ENCODE results near the gene KIF16B.

Gene KIF16B

DNA sequence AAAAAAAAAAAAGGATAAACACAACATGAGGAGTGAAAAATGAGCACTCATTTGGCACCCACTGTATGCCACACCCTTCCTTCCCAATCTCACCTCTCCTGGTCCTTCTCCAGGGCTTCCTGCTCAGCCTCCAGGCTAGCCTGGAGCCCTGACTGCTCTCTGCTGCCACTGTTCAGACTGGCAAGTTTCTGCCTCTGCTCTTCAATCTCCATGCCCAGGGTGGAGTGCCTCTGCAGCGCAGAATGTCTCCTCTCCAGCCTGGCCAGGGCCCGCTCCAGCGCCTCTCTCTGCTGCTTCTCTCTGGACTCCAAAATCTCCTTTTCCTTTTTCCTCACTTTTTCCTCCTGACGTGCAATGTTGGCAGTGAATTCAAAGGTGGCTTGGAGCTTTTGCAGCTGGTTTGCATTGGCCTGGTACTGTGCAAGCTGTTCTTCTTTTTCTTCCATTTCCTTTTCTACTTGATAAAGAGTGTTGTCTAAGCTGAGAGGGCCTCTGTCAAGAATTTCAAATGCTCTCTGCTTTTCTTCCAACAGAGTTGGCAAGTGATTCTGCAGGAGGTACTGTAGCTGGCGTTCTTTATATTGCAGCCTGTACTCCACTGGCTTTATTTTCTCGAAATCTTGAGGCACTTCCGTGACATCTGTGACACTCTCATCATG lies 194.4 kb downstream of the KIF16B start:
- no peak overlapping the region for H3K4me3 ChIP-seq (ENCODE audit: low read depth in 1 of 2, low read length in 1 of 2)
- no peak overlapping the region for H3K27ac ChIP-seq
- no peaks in the 10 kb centered on the region for H3K9me3 ChIP-seq
- no peaks in the 10 kb centered on the region for H3K36me3 ChIP-seq
- H3K27me3 ChIP-seq, result no peaks in the 10 kb centered on the region
- TF ChIP-seq, protein P1, sequence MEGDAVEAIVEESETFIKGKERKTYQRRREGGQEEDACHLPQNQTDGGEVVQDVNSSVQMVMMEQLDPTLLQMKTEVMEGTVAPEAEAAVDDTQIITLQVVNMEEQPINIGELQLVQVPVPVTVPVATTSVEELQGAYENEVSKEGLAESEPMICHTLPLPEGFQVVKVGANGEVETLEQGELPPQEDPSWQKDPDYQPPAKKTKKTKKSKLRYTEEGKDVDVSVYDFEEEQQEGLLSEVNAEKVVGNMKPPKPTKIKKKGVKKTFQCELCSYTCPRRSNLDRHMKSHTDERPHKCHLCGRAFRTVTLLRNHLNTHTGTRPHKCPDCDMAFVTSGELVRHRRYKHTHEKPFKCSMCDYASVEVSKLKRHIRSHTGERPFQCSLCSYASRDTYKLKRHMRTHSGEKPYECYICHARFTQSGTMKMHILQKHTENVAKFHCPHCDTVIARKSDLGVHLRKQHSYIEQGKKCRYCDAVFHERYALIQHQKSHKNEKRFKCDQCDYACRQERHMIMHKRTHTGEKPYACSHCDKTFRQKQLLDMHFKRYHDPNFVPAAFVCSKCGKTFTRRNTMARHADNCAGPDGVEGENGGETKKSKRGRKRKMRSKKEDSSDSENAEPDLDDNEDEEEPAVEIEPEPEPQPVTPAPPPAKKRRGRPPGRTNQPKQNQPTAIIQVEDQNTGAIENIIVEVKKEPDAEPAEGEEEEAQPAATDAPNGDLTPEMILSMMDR (IDR thresholded peaks at IDR 0.05), result no peak
- H3K4me1 ChIP-seq (ENCODE audit: control insufficient read depth in 1 of 2, insufficient read depth in 1 of 2, low read depth in 1 of 2, low read length in 1 of 2), result no peaks in the 10 kb centered on the region

DNA sequence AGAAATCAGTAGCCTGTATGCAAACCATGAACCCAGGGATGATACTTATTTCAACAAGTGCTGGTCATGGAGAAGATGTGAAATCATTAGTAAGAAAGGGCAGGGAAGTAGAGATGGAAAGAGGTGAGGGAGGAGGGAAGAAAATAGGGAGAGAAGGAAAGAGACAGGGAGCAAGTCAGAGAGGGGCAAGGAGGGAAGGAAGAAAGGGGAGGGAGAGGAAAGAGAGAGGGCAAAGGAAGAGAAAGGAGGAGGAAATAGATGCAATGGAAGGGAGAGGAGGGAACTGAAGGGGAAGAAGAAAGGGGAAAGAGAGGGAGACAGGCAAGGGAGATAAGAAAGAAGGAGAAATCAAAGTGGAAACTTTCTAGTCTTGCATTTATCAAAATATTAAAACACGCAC lies 195.1 kb downstream of the KIF16B start:
- Histone ChIP-seq H3K27ac (no peak overlapping the region), H3K9me3 (no peaks in the 10 kb centered on the region), H3K4me3 (ENCODE audit: low read depth in 1 of 2, low read length in 1 of 2) (no peak overlapping the region), H3K36me3 (no peaks in the 10 kb centered on the region), H3K4me1 (ENCODE audit: control insufficient read depth in 1 of 2, insufficient read depth in 1 of 2, low read depth in 1 of 2, low read length in 1 of 2) (no peaks in the 10 kb centered on the region), H3K27me3 (no peaks in the 10 kb centered on the region)
- TF ChIP-seq, protein P1 (IDR thresholded peaks at IDR 0.05), result no peak

DNA sequence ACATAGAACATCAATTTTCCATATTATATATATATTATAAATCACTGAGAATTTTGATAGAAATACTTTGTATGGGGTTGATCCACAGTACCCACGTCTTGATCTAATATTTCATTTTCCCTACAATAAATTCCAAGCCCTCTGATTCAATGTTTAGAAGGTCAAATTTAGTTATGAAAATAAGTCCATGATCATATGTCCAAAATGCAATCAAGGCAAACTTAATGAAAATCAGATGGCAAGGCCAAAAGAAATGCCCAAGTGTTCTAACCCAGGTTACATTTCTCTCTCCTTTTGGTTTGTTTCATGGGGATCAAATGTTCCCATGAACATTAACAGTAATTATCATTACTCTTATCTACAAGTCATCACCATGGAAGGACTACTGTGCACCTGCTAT lies 203.8 kb downstream of the KIF16B start:
- TF ChIP-seq, protein P1 (IDR thresholded peaks at IDR 0.05), result no peak
- H3K4me3 ChIP-seq (ENCODE audit: low read depth in 1 of 2, low read length in 1 of 2), result no peak overlapping the region
- H3K27ac ChIP-seq, result no peak overlapping the region
- H3K27me3 ChIP-seq, result no peaks in the 10 kb centered on the region
- H3K4me1 ChIP-seq (ENCODE audit: control insufficient read depth in 1 of 2, insufficient read depth in 1 of 2, low read depth in 1 of 2, low read length in 1 of 2), result no peaks in the 10 kb centered on the region
- peaks cover 10% of the 10 kb centered on the region for H3K36me3 ChIP-seq
- no peaks in the 10 kb centered on the region for H3K9me3 ChIP-seq

DNA sequence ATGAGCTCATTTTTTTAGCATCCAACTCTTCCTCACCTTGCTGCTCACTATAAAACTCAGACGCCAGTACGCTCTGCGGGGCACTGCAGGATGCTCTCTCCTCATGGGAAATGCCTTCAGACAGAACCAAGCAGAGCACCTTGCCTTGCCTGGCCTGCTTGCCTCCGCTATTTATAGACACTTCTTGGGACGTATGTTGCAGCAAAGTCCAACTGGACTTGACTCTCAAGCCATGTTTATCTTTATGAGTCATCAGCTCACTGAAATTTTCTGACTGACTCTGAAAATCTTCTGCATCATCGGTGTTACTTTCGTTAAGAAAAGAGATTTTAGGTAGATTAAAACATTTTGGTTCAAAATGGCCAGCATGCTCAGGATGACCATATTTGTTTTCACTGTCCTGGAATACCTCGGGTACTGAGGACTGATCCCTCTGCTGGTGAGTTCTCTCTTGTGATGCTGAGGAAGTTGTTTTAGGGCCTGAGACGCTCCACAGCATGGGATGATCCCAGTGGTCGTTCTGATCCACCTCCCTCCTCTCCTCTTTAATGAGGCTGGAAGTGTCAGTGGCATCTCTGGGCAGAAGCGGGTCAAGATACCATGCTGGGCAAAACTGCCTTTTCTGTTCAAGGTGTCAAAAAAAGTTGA lies 204.5 kb downstream of the KIF16B start:
- Histone ChIP-seq H3K36me3 (peaks cover 10% of the 10 kb centered on the region), H3K9me3 (no peaks in the 10 kb centered on the region), H3K4me1 (ENCODE audit: control insufficient read depth in 1 of 2, insufficient read depth in 1 of 2, low read depth in 1 of 2, low read length in 1 of 2) (no peaks in the 10 kb centered on the region), H3K4me3 (ENCODE audit: low read depth in 1 of 2, low read length in 1 of 2) (no peak overlapping the region), H3K27ac (no peak overlapping the region), H3K27me3 (no peaks in the 10 kb centered on the region)
- TF ChIP-seq, protein P1 (IDR thresholded peaks at IDR 0.05), result no peak

DNA sequence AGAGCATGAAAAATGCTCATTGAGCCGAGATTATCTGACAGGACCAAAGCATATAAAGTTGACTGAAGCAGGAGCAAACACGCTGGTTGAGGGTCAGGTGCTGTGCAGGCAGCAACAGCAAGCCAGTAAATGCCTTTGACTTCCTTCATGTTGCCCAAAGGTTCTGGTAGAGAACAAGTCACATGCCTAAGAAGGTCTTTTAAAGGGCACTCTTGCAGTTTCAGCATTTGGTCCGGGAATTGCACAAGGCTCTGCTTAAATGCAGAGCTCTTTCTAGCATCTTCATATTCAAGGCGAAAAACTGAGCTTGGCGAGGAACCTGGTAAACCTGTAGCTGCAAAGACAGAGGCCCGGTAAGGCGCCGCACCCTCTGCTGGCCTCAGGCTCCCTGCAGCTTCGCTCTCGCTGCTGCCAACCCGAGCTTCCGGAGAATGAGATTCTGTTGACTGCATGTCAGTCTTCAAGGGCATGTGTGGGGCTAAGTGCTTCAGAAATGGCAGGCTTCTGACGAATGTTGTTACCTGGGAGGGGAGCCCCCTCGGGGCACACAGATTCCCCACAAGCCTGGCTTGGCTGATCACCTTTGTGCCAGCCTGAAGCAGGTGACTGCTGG lies 205.2 kb downstream of the KIF16B start:
- Histone ChIP-seq H3K4me3 (ENCODE audit: low read depth in 1 of 2, low read length in 1 of 2) (no peak overlapping the region), H3K27ac (no peak overlapping the region), H3K36me3 (peaks cover 10% of the 10 kb centered on the region), H3K4me1 (ENCODE audit: control insufficient read depth in 1 of 2, insufficient read depth in 1 of 2, low read depth in 1 of 2, low read length in 1 of 2) (no peaks in the 10 kb centered on the region), H3K27me3 (no peaks in the 10 kb centered on the region), H3K9me3 (no peaks in the 10 kb centered on the region)
- TF ChIP-seq, protein P1 (IDR thresholded peaks at IDR 0.05), result no peak

Measured in neutrophil (primary cell).